HCT116 (cell line): Measurements from ENCODE around the gene NFASC. TPM values are rescaled to one million over a fixed set of nuclear protein-coding genes. Genes with fewer than 3 reads are reported as not detected.

Experiments used
- ATAC-seq: fragments of 200-7000 bp; cut with Tn5 transposase; 2 replicates; pipeline ENCODE4 v1.9.1; 2020; ENCODE audit warnings: mild to moderate bottlenecking, moderate library complexity
- BruUV-seq: library from RNA; stranded (reverse); fragments of 400-500 nt; replicated peaks from 2 replicates; lab custom pipeline; 2021; lab: Mats Ljungman, UMichigan
- CTCF ChIA-PET: fragments of 300-600 bp; sonication (Branson Sonifier 250); formaldehyde crosslinking; loops from one replicate; lab custom pipeline; 2021; ENCODE audit warnings: antibody characterized with exemption; lab: Charles Lee
- POLR2A ChIA-PET: fragments of 300-600, 350-600 bp; sonication (Branson Sonifier 250); formaldehyde crosslinking; loops from one replicate; lab custom pipeline; 2021; ENCODE audit warnings: antibody characterized with exemption; lab: Charles Lee
- RAD21 ChIA-PET, 2 experiments: fragments of 300-600 bp; sonication (Branson Sonifier 250); formaldehyde crosslinking; loops; one replicate each; lab custom pipeline; 2023; ENCODE audit warnings: low total read pairs in 2 of 2; ENCODE audit not compliant: uncharacterized antibody in 2 of 2, unreplicated experiment in 2 of 2, low non-redundant PET in 1 of 2; lab: Charles Lee
- DNase-seq: peaks from one replicate; pipeline ENCODE4 v3.0.0-alpha.2; 2010; ENCODE audit warnings: low read depth, low spot score
- H2AFZ ChIP-seq: fragments of 200-600 bp; shearing (Covaris generic), sonication (generic); 2 replicates; pipeline ENCODE4 v1.6.1; 2017; ENCODE audit warnings: low read depth, mixed run types, mixed read lengths, antibody characterized with exemption, low read length; ENCODE audit not compliant: poor library complexity, severe bottlenecking
- H3K27ac ChIP-seq: 2 replicates; pipeline ENCODE4 v1.5.1; 2012; ENCODE audit warnings: low read depth, low read length
- H3K27me3 ChIP-seq: fragments of 200-600 bp; sonication (generic); 2 replicates; pipeline ENCODE4 v1.6.1; 2016; ENCODE audit warnings: mixed run types, low read length, mixed read lengths; ENCODE audit not compliant: insufficient read depth
- H3K36me3 ChIP-seq, 2 experiments: fragments of 200-500 bp in 1 of 2; fragments of 200-600 bp in 1 of 2; sonication (Bioruptor generic) in 1 of 2; sonication (generic) in 1 of 2; 2 replicates each; pipeline versions ENCODE4 v1.5.1 to v1.6.1; 2014 to 2016; ENCODE audit warnings: low read length in 2 of 2, inconsistent platforms in 1 of 2, mixed read lengths in 1 of 2, mixed run types in 1 of 2; ENCODE audit not compliant: insufficient read depth in 2 of 2, control insufficient read depth in 1 of 2
- H3K4me1 ChIP-seq, 2 experiments: fragments of 200-600 bp in 1 of 2; sonication (generic) in 1 of 2; 2 replicates each; pipeline versions ENCODE4 v1.5.1 to v1.6.1; 2012 to 2017; ENCODE audit warnings: low read length in 2 of 2, inconsistent platforms in 1 of 2, mild to moderate bottlenecking in 1 of 2, mixed read lengths in 1 of 2, mixed run types in 1 of 2, moderate library complexity in 1 of 2; ENCODE audit not compliant: insufficient read depth in 2 of 2, control insufficient read depth in 1 of 2
- H3K4me2 ChIP-seq: fragments of 200-600 bp; sonication (generic); 2 replicates; pipeline ENCODE4 v1.6.1; 2017; ENCODE audit warnings: mixed run types, low read length, mixed read lengths
- H3K4me3 ChIP-seq, 2 experiments: fragments of 200-600 bp in 1 of 2; sonication (generic) in 1 of 2; replicated peaks in 1 of 2; 2 replicates each; pipeline ENCODE4 v1.5.1; 2011 to 2016; ENCODE audit warnings: low read length in 2 of 2, control low read depth in 1 of 2, low read depth in 1 of 2, mild to moderate bottlenecking in 1 of 2, mixed read lengths in 1 of 2, mixed run types in 1 of 2
- H3K79me2 ChIP-seq: fragments of 200-600 bp; sonication (generic); 2 replicates; pipeline ENCODE4 v1.6.1; 2017; ENCODE audit warnings: mild to moderate bottlenecking, mixed run types, low read length, moderate library complexity, mixed read lengths; ENCODE audit not compliant: insufficient read depth
- H3K9ac ChIP-seq: fragments of 200-600 bp; sonication (generic); 2 replicates; pipeline ENCODE4 v1.6.1; 2016; ENCODE audit warnings: low read length, mixed read lengths
- H3K9me2 ChIP-seq: fragments of 200-600 bp; sonication (generic), shearing (Covaris generic); 2 replicates; pipeline ENCODE4 v1.6.1; 2017; ENCODE audit warnings: mixed run types, mild to moderate bottlenecking, moderate library complexity; ENCODE audit not compliant: insufficient read depth
- H3K9me3 ChIP-seq, 2 experiments: fragments of 200-500 bp in 1 of 2; fragments of 200-600 bp in 1 of 2; sonication (Bioruptor generic) in 1 of 2; sonication (generic) in 1 of 2; 2 replicates each; pipeline ENCODE4 v1.6.1; 2014 to 2017; ENCODE audit warnings: low read length in 2 of 2, mixed read lengths in 2 of 2, inconsistent platforms in 1 of 2, low read depth in 1 of 2, mild to moderate bottlenecking in 1 of 2, mixed run types in 1 of 2, moderate library complexity in 1 of 2; ENCODE audit not compliant: control insufficient read depth in 1 of 2, insufficient read depth in 1 of 2
- H4K20me1 ChIP-seq: fragments of 200-600 bp; sonication (generic), shearing (Covaris generic); 2 replicates; pipeline ENCODE4 v1.6.1; 2017; ENCODE audit warnings: mixed run types, mild to moderate bottlenecking, moderate library complexity; ENCODE audit not compliant: insufficient read depth
- RAD21 ChIP-seq: IDR thresholded peaks from 2 replicates; pipeline ENCODE4 v1.6.1; 2012; ENCODE audit warnings: low read depth, mild to moderate bottlenecking
- SP1 ChIP-seq: IDR thresholded peaks from 2 replicates; pipeline ENCODE4 v1.6.1; 2012; ENCODE audit warnings: low read depth
- TCF7L2 ChIP-seq: IDR thresholded peaks from 2 replicates; pipeline ENCODE4 v1.7.0; 2011; ENCODE audit warnings: borderline replicate concordance, inconsistent platforms; ENCODE audit not compliant: insufficient read depth, insufficient read length; ENCODE audit errors: extremely low read depth
- YY1 ChIP-seq: IDR thresholded peaks from 2 replicates; pipeline ENCODE4 v1.6.1; 2011; ENCODE audit warnings: low read length, low read depth, moderate library complexity, mild to moderate bottlenecking; ENCODE audit not compliant: insufficient replicate concordance; ENCODE audit errors: extremely low read depth
- ZNF274 ChIP-seq: fragments of 200-500 bp; sonication (Bioruptor generic); IDR thresholded peaks from 2 replicates; pipeline ENCODE4 v1.6.1; 2014; ENCODE audit warnings: mild to moderate bottlenecking, low read depth, low read length, inconsistent platforms
- intact Hi-C: fragments of 100-400 bp; cut with micrococcal nuclease; formaldehyde crosslinking; loops from 2 replicates; pipeline ENCODE4 v1.10.0; 2022
- total RNA-seq: library from RNA; stranded (reverse); gene quantifications from one replicate; pipeline ENCODE4 v1.2.1, GENCODE V29; 2021; ENCODE audit not compliant: unreplicated experiment
- TF ChIP-seq, protein P1 (sequence below), 3 experiments: fragments of 200-600 bp in 1 of 3; sonication (generic) in 1 of 3; IDR thresholded peaks in 2 of 3; conservative IDR thresholded peaks in 1 of 3; 2 replicates each; pipeline ENCODE4 v1.5.1; 2012 to 2017; ENCODE audit warnings: low read depth in 2 of 3, low read length in 2 of 3, antibody characterized with exemption in 1 of 3, borderline replicate concordance in 1 of 3, control low read depth in 1 of 3, mild to moderate bottlenecking in 1 of 3, mixed read lengths in 1 of 3, mixed run types in 1 of 3, moderate library complexity in 1 of 3; ENCODE audit not compliant: insufficient read depth in 1 of 3

The NFASC gene
- total RNA-seq, 1 experiment from 2014 or later: 0.57 TPM

- peaks cover 23% of the 10 kb centered on the region; the same call in 1 of the 2 replicates for H3K27me3 ChIP-seq
- TF ChIP-seq SP1 (no peak), TCF7L2 (no peak), YY1 (no peak)
- intact Hi-C loops: loop anchor here (5.0 kb wide), 1 partner anchor 339 kb away; no protein-coding TSS in a partner anchor
- H3K4me1 ChIP-seq: no peaks in the 10 kb centered on the region
- no peak overlapping the region for H2AFZ ChIP-seq
- ChIA-PET CTCF (interaction anchor here (1.0 to 9.1 kb wide), 7 partner anchors 9 to 268 kb away, joined by 3 to 205 read pairs (median 14); no protein-coding TSS in a partner anchor), POLR2A (interaction anchor here (2.2 kb wide), 1 partner anchor 74 kb away, joined by 7 read pairs; no protein-coding TSS in a partner anchor), RAD21 (interaction anchor here in 1 of 2 experiments (1.9 to 2.8 kb wide), 2 partner anchors 73 to 153 kb away, joined by 5 to 33 read pairs; no protein-coding TSS in a partner anchor)
- no TSS peak for BruUV-seq
- H3K36me3 ChIP-seq: no peaks in the 10 kb centered on the region
- H3K27ac ChIP-seq: no peak overlapping the region
- H4K20me1 ChIP-seq: no peaks in the 10 kb centered on the region
- H3K9me2 ChIP-seq: no peaks in the 10 kb centered on the region
- H3K4me3 ChIP-seq: no peak overlapping the region
- ATAC-seq (no peak), DNase-seq (no peak)
- no peaks in the 10 kb centered on the region for H3K9me3 ChIP-seq
- H3K4me2 ChIP-seq: no peak overlapping the region
- no peaks in the 10 kb centered on the region for H3K79me2 ChIP-seq
- no peak overlapping the region for H3K9ac ChIP-seq
These were observed 117.5 kb downstream of the NFASC start for GRCh38 chr1:204988196-204988595.

DNA sequence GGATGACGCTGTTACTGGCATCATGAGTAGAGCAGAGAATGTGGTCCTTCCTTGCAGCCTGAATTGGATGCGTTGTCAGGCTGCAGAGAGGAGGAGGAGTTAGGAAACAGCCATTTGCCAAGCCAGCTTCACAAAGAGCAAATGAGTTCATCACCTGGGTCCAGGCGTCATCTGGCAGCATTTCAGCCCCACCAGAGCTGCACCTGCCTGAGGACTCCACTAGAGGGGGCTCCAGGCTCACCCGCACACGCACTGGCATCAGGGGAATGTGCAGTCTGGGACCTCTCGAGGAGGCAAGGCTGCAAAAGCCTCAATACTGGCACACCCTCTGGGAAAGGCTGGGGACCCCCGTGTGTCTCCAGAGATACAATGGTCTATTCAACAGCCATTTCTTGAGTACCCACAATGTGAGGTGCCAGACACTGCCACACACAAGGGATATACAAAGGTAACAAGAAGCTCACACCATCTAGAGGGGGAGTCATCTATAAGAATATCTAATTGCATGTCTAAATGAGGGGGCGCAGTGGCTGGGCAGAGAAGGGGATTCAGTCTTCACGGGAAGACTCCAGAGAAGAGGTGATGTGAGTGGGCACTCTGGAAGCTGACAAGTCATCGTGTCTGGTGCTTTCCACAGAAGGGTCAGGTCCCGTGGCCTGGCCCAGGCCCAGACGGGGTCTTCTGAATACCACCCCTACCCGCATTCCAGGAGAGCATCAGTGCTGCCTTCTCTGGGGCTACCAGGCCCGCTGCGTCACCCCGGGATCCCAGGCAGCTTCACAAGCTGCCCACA is 118.8 kb downstream of the NFASC start:
- H3K4me1 ChIP-seq: no peaks in the 10 kb centered on the region
- ATAC-seq (peak; percentile 98), DNase-seq (peak; percentile 45)
- no peak overlapping the region for H3K4me2 ChIP-seq
- no peak overlapping the region for H3K4me3 ChIP-seq
- POLR2A ChIA-PET: interaction anchor here (2.2 kb wide), 1 partner anchor 72 kb away, joined by 7 read pairs; no protein-coding TSS in a partner anchor
- BruUV-seq: no TSS peak
- intact Hi-C loops: loop anchor here (1.0 to 5.0 kb wide), 4 partner anchors 72 to 338 kb away; no protein-coding TSS in a partner anchor
- TF ChIP-seq, protein P1, sequence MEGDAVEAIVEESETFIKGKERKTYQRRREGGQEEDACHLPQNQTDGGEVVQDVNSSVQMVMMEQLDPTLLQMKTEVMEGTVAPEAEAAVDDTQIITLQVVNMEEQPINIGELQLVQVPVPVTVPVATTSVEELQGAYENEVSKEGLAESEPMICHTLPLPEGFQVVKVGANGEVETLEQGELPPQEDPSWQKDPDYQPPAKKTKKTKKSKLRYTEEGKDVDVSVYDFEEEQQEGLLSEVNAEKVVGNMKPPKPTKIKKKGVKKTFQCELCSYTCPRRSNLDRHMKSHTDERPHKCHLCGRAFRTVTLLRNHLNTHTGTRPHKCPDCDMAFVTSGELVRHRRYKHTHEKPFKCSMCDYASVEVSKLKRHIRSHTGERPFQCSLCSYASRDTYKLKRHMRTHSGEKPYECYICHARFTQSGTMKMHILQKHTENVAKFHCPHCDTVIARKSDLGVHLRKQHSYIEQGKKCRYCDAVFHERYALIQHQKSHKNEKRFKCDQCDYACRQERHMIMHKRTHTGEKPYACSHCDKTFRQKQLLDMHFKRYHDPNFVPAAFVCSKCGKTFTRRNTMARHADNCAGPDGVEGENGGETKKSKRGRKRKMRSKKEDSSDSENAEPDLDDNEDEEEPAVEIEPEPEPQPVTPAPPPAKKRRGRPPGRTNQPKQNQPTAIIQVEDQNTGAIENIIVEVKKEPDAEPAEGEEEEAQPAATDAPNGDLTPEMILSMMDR (IDR thresholded peaks at IDR 0.05 in 2 of 3, conservative IDR thresholded peaks at IDR 0.05 in 1 of 3; ENCODE audit: borderline replicate concordance in 1 of 3, insufficient read depth in 1 of 3, low read depth in 2 of 3, low read length in 2 of 3): peak; percentile 96 to 99 (median 99)
- TF ChIP-seq ZNF274: no peak
- TF ChIP-seq RAD21: peak; percentile 98
- TF ChIP-seq, all 23 proteins: peak for 2
- Histone ChIP-seq H2AFZ (no peak overlapping the region), H3K9me2 (no peaks in the 10 kb centered on the region), H3K79me2 (no peaks in the 10 kb centered on the region), H3K36me3 (no peaks in the 10 kb centered on the region), H3K9me3 (no peaks in the 10 kb centered on the region), H3K27ac (no peak overlapping the region), H3K27me3 (peaks cover 16% of the 10 kb centered on the region; the same call in 1 of the 2 replicates), H4K20me1 (no peaks in the 10 kb centered on the region), H3K9ac (no peak overlapping the region)
- ChIA-PET CTCF (interaction anchor here (0.6 to 9.1 kb wide), 22 partner anchors 8 to 336 kb away, joined by 3 to 205 read pairs (median 4); partner anchors contain the start of gene RBBP5), RAD21 (interaction anchor here (0.6 to 2.8 kb wide), 11 partner anchors 72 to 266 kb away, joined by 3 to 33 read pairs (median 6); no protein-coding TSS in a partner anchor)
